ENCODE results near the gene MTCL3.

The MTCL3 gene

DNA sequence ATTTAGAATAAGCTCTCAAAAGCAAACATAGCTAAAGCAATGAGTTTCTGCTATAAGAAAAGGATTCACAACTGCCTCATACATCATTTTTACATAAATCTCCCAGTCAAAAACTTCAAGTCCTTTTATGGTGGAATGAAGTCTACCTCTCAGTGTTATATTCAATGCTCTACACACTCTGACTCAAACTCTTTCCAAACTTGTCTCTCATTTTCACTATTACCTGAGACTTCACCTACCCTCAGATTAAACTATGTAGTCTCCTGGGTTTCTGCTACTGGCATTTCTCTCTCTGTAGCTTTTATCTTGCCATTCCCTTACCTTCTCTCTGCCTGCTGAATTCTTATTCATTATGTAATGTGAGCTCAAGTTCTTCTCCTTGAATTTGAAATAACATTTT, 71.4 kb downstream of the MTCL3 start:
- DNase-seq (ENCODE audit: low spot score) (no peak), ATAC-seq (no peak), FAIRE-seq (no peak)
- TF ChIP-seq PITX1 (CRISPR knock-in tag; IDR thresholded peaks at IDR 0.05) (no peak), HDAC1 (CRISPR knock-in tag; IDR thresholded peaks at IDR 0.05) (no peak), AGO2 (optimal IDR thresholded peaks at IDR 0.05; ENCODE audit: low read depth, low read length) (no peak), SNRNP70 (IDR thresholded peaks at IDR 0.05; ENCODE audit: low read depth, low read length) (no peak)
- TF ChIP-seq, protein P1, sequence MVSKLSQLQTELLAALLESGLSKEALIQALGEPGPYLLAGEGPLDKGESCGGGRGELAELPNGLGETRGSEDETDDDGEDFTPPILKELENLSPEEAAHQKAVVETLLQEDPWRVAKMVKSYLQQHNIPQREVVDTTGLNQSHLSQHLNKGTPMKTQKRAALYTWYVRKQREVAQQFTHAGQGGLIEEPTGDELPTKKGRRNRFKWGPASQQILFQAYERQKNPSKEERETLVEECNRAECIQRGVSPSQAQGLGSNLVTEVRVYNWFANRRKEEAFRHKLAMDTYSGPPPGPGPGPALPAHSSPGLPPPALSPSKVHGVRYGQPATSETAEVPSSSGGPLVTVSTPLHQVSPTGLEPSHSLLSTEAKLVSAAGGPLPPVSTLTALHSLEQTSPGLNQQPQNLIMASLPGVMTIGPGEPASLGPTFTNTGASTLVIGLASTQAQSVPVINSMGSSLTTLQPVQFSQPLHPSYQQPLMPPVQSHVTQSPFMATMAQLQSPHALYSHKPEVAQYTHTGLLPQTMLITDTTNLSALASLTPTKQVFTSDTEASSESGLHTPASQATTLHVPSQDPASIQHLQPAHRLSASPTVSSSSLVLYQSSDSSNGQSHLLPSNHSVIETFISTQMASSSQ (IDR thresholded peaks at IDR 0.05; ENCODE audit: low read depth) = no peak
- TF ChIP-seq, protein P1 (CRISPR knock-in tag; IDR thresholded peaks at IDR 0.05; ENCODE audit: borderline replicate concordance) = no peak
- H3K4me2 ChIP-seq (ENCODE audit: low read depth, low read length) = no peak overlapping the region
- H3K4me1 ChIP-seq (ENCODE audit: insufficient read depth, low read length) = no peaks in the 10 kb centered on the region
- POLR2A ChIA-PET = no interaction called here
- no peaks in the 10 kb centered on the region for H3K9me3 ChIP-seq (ENCODE audit: low read length)
- H4K20me1 ChIP-seq (ENCODE audit: insufficient read depth, low read length) = no peaks in the 10 kb centered on the region
- no peak overlapping the region for H3K9ac ChIP-seq (ENCODE audit: insufficient read depth, low read depth, low read length)
- BruUV-seq (replicated peaks) = no TSS peak
- intact Hi-C loops (cut with micrococcal nuclease; ENCODE audit: unreplicated experiment) (no loop called here), in situ Hi-C loops (cut with HindIII; ENCODE audit: extremely low pct_ligation_motif_present, low pct_unique_long_range_greater_than_20kb) (no loop called here)
- no peak overlapping the region for H3K4me3 ChIP-seq (replicated peaks in 1 of 3; ENCODE audit: insufficient read depth in 1 of 3, low read depth in 2 of 3, low read length in 3 of 3)
- H3K27me3 ChIP-seq (ENCODE audit: control insufficient read depth in 1 of 2, insufficient read depth in 2 of 2, low read length in 2 of 2) = 0 out of 5 replicates have a peak, but pooled peaks cover 0 to 8% of the 10 kb centered on the region in 2 experiments
- CTCF ChIA-PET (ENCODE audit: low intra/inter-chr PET ratio, low total read pairs) = no interaction called here
- H3K79me2 ChIP-seq (ENCODE audit: insufficient read depth, low read length) = no peaks in the 10 kb centered on the region
- H3K36me3 ChIP-seq (replicated peaks in 1 of 2; ENCODE audit: control insufficient read depth in 1 of 2, insufficient read depth in 2 of 2, low read length in 2 of 2) = no peaks in the 10 kb centered on the region
- no peak overlapping the region for H2AFZ ChIP-seq (ENCODE audit: low read length)
- no peak overlapping the region for H3K27ac ChIP-seq (ENCODE audit: extremely low read length, insufficient read depth, low read length)

All from HepG2 (cell line).